Sigmoid colon (tissue), 7 donors: ENCODE data around the gene FN1. TPM values are rescaled to one million over a fixed set of nuclear protein-coding genes. Genes with fewer than 3 reads are reported as not detected.

Experiments used
- DNase-seq: peaks from one replicate; pipeline ENCODE4 v3.0.0-alpha.2; 2019
- H3K27ac ChIP-seq, 4 donors: fragments of 200-600 bp; sonication (generic); one replicate each; pipeline ENCODE4 v1.5.1; 2016 to 2019; ENCODE audit warnings: mild to moderate bottlenecking in 1 of 4
- H3K27me3 ChIP-seq, 3 donors: fragments of 200-600 bp; sonication (generic); one replicate each; pipeline ENCODE4 v1.5.1; 2019; ENCODE audit warnings: mild to moderate bottlenecking in 1 of 3
- H3K36me3 ChIP-seq, 4 donors: fragments of 200-600 bp; sonication (generic); one replicate each; pipeline ENCODE4 v1.5.1; 2016 to 2019
- H3K4me1 ChIP-seq, 4 donors: fragments of 200-600 bp; sonication (generic); one replicate each; pipeline ENCODE4 v1.5.1; 2017 to 2019
- H3K4me3 ChIP-seq, 4 donors: fragments of 200-600 bp; sonication (generic); one replicate each; pipeline ENCODE4 v1.5.1; 2017 to 2019; ENCODE audit warnings: mild to moderate bottlenecking in 2 of 4, moderate library complexity in 1 of 4
- H3K9me3 ChIP-seq, 4 donors: fragments of 200-600 bp in 3 of 4; sonication (generic) in 3 of 4; one replicate each; pipeline versions ENCODE4 v1.5.1 to v1.6.1; 2013 to 2019
- EP300 ChIP-seq, 4 donors: sonication (generic); formaldehyde crosslinking; IDR thresholded peaks; one replicate each; pipeline ENCODE4 v1.6.1; 2017; ENCODE audit warnings: antibody characterized with exemption in 4 of 4
- POLR2A ChIP-seq, 2 donors: fragments of 450-650 bp; IDR thresholded peaks; one replicate each; pipeline ENCODE4 v1.6.1; 2016; ENCODE audit warnings: antibody characterized with exemption in 2 of 2, mild to moderate bottlenecking in 2 of 2, moderate library complexity in 2 of 2
- POLR2AphosphoS5 ChIP-seq, 4 donors: sonication (generic); formaldehyde crosslinking; IDR thresholded peaks; one replicate each; pipeline ENCODE4 v1.6.1; 2017; ENCODE audit warnings: antibody characterized with exemption in 4 of 4
- WGBS, 2 donors: extraction: QIAGEN DNeasy Blood & Tissue Kit; methylation state at CpG; one replicate each; pipeline ENCODE4 v1.1.7; 2013; 5-methylcytosine and 5-hydroxymethylcytosine counted together
- intact Hi-C: fragments of 100-400 bp; cut with DNase I; formaldehyde crosslinking; loops from one replicate; pipeline ENCODE4 v1.15.1; 2023
- polyA plus RNA-seq, 3 donors: library from polyadenylated mRNA; stranded (reverse); fragments of 200-250 nt; gene quantifications; one replicate each; pipeline ENCODE4 v1.2.3, GENCODE V29; 2013
- total RNA-seq, 4 donors: library from RNA; depleted of rRNA; stranded (reverse); fragments of >200 nt; gene quantifications; one replicate each; pipeline ENCODE4 v1.1.0, GENCODE V29; 2016
- TF ChIP-seq, protein P1 (sequence below), 4 experiments: fragments of 450-650 bp in 3 of 4; fragments of 200-600 bp in 1 of 4; IDR thresholded peaks; one replicate each; pipeline ENCODE4 v1.5.1; 2016 to 2019; ENCODE audit warnings: antibody characterized with exemption in 4 of 4, mild to moderate bottlenecking in 3 of 4, moderate library complexity in 2 of 4
- donor health status: healthy with polysubstance abuse.
- donor health status: Bipolar disorder and iron deficiency.
- donor health status: healthy.

FN1 gene
- total and polyA plus RNA-seq, 7 donors: 13.6 to 3,059 (median 671) TPM

DNA sequence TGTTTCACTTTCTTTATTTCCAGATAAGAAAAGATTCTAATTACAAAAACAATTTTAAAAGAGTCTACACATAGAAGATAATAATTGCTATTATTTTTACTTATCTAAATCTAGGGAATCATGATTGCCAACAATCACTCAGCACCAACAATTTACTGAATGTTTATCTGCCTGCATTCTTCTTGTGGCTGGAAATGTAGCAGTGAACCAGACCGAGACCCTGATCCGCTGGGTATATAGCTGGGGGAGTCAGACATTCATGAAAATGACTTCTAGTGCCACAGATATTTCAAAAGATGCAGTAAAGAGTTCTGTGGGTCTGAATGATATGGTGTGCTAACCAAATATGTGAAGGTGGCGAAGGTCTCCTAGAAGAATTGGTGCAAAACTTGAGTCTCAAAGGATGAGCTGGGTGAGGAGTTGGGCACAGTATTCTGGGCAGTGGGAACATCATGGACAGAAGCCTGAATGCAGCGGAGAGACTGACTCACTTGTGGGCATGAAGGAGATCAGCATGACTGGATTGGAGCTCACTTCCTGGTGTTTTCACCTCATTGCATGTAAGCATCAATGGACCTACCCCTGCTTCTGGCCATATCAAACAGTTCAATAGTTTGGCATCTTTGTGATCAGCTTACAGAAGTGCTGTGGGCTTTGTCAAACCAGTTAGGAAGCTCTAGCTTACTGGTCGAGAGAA lies 26.1 kb upstream of the FN1 start:
- Histone ChIP-seq H3K4me1 (peaks cover 0 to 19% (median 8%) of the 10 kb centered on the region in 4 donors), H3K4me3 (no peak overlapping the region), H3K27ac (no peak overlapping the region), H3K36me3 (no peaks in the 10 kb centered on the region), H3K27me3 (no peaks in the 10 kb centered on the region), H3K9me3 (no peaks in the 10 kb centered on the region)
- intact Hi-C loops: no loop called here
- TF ChIP-seq, protein P1, sequence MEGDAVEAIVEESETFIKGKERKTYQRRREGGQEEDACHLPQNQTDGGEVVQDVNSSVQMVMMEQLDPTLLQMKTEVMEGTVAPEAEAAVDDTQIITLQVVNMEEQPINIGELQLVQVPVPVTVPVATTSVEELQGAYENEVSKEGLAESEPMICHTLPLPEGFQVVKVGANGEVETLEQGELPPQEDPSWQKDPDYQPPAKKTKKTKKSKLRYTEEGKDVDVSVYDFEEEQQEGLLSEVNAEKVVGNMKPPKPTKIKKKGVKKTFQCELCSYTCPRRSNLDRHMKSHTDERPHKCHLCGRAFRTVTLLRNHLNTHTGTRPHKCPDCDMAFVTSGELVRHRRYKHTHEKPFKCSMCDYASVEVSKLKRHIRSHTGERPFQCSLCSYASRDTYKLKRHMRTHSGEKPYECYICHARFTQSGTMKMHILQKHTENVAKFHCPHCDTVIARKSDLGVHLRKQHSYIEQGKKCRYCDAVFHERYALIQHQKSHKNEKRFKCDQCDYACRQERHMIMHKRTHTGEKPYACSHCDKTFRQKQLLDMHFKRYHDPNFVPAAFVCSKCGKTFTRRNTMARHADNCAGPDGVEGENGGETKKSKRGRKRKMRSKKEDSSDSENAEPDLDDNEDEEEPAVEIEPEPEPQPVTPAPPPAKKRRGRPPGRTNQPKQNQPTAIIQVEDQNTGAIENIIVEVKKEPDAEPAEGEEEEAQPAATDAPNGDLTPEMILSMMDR (IDR thresholded peaks at IDR 0.05): no peak
- no peak for TF ChIP-seq POLR2AphosphoS5 (IDR thresholded peaks at IDR 0.05)
- no peak for TF ChIP-seq POLR2A (IDR thresholded peaks at IDR 0.05)
- TF ChIP-seq EP300 (IDR thresholded peaks at IDR 0.05): no peak
- 90 to 93% methylated on average over 5 of the region's 5 CpGs for WGBS, 2 donors
- no peak for DNase-seq

DNA sequence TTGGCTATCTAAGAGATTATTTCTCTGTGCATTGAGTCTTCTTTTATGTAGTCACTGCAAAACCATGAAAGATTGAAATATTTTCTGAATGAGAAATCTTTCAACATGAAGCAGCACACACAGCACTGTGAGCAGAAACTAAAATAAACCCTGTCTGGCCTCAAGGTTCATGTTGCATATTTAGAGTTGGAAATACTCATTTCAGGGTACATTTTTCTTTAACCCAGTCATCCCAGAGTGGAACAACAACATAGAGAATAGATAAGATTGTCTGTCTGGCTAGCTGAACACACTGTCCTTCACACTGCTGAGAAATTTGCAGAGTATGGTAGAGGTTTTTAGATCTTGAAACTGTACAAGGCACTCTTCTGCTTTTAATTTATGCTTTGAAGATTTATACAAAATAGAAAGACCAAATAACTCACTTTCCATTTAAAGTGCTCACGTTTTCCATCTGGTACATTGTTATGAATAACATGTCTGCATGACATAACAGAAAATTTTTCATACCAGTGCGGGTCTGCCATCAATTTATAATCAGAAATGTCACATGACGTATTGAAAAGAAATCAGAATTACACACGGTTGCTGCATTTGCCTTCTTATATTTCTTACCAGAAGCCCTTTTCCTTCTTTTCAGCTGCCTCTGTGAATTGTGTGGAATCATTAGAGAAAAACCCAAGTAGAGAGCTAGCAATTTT lies 25.0 kb upstream of the FN1 start:
- intact Hi-C loops: no loop called here
- H3K9me3 ChIP-seq: no peaks in the 10 kb centered on the region
- H3K27ac ChIP-seq: peak overlapping the region in 3 of 4 donors; percentile 13 to 70 (median 60)
- no peaks in the 10 kb centered on the region for H3K36me3 ChIP-seq
- TF ChIP-seq POLR2A (IDR thresholded peaks at IDR 0.05) (no peak), POLR2AphosphoS5 (IDR thresholded peaks at IDR 0.05) (no peak), EP300 (IDR thresholded peaks at IDR 0.05) (no peak)
- TF ChIP-seq, protein P1 (IDR thresholded peaks at IDR 0.05): no peak
- peaks cover 0 to 19% (median 8%) of the 10 kb centered on the region in 4 donors for H3K4me1 ChIP-seq
- no peaks in the 10 kb centered on the region for H3K27me3 ChIP-seq
- no peak for DNase-seq
- 78 to 84% methylated on average over 4 of the region's 4 CpGs for WGBS, 2 donors
- no peak overlapping the region for H3K4me3 ChIP-seq

DNA sequence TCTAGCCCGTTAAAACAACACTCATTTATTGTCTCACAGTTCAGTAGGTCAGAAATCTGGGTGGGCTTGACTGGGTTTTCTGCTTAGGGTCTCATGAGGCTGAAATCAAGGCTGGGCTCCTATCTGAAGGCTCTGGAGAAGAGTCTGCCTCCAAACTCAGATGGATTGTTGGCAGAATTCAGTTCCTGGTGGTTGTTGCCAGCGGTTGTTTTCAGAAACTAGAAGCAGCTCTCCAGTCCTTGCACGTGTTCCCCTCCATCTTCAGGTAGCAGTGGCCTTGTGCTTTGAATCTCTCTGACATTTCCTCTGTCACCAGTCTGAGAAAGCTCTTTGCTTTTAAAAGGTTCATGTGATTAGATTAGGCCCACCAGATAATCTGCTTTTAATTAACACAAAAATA lies 20.1 kb upstream of the FN1 start:
- no peak overlapping the region for H3K4me3 ChIP-seq
- no peaks in the 10 kb centered on the region for H3K36me3 ChIP-seq
- no peak for DNase-seq
- WGBS, 2 donors: 89 to 94% methylated on average over 3 of the region's 3 CpGs
- H3K9me3 ChIP-seq: no peaks in the 10 kb centered on the region
- intact Hi-C loops: loop anchor here (5.0 kb wide), 2 partner anchors 166 to 461 kb away; no protein-coding TSS in a partner anchor
- no peaks in the 10 kb centered on the region for H3K27me3 ChIP-seq
- no peak overlapping the region for H3K27ac ChIP-seq
- H3K4me1 ChIP-seq: peaks cover 0 to 11% (median 6%) of the 10 kb centered on the region in 4 donors
- TF ChIP-seq POLR2AphosphoS5 (IDR thresholded peaks at IDR 0.05): no peak

DNA sequence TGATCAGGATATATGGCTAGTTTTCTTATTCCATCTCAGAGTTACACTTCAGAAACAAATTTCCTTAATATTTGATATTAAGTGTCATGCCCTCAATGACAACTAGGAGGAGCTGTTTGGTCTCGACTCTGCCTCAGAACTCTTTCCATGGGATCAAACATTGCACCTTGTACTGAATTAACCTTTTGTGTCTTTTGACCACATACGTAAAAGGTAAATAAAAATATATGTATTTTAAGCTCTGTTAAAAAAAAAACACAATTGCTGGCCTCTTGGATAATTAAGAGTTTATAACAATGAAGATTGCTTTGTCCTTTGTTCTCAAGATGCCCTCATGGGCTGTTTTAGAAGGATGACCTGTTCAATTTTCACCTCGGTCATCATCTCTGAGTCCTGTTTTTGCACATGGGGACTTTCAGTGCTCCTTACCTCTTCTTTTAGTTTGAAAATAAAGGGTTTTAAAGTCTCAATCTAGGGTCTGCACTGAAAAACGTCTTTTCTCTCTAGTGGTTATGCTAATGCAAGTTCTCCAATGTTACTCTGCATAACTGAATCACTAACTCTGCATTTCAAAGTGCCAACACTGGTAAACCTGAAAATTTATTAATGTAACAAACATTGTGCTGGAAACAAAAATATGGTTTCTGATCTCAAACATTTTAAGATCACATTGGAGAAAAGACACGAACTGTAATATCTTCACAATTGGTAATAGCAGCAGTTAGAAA lies 18.8 kb upstream of the FN1 start:
- TF ChIP-seq EP300 (IDR thresholded peaks at IDR 0.05): no peak
- TF ChIP-seq, protein P1 (IDR thresholded peaks at IDR 0.05): peak; percentile 30 to 73 (median 66)
- intact Hi-C loops: loop anchor here (5.0 kb wide), 2 partner anchors 168 to 463 kb away; no protein-coding TSS in a partner anchor

DNA sequence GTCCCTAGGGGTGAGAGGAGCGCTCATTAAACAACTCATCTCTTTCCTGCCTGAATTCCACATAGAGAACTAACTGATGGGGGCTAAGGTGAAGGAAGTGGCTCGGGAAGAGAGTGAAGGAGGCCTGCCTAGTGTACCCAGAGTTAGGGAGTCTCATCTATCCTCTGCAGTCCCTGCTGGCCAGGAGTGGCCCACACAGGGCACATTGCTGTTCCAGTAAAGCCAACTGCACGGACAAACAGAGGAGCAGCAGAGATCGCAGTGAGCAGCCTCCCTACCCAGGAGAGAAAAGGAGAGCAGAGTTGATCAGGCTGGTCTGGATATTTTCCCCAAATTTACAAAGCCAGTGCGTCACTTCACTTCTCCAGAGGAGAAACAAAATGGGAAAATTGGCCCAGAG lies 16.9 kb upstream of the FN1 start:
- Histone ChIP-seq H3K4me1 (no peaks in the 10 kb centered on the region), H3K9me3 (no peaks in the 10 kb centered on the region), H3K27me3 (no peaks in the 10 kb centered on the region), H3K27ac (no peak overlapping the region), H3K4me3 (no peak overlapping the region), H3K36me3 (no peaks in the 10 kb centered on the region)
- TF ChIP-seq POLR2AphosphoS5 (IDR thresholded peaks at IDR 0.05) (no peak), EP300 (IDR thresholded peaks at IDR 0.05) (no peak), POLR2A (IDR thresholded peaks at IDR 0.05) (no peak)
- TF ChIP-seq, protein P1 (IDR thresholded peaks at IDR 0.05): no peak
- no peak for DNase-seq
- intact Hi-C loops: no loop called here
- WGBS, 2 donors: 89 to 96% methylated on average over 5 of the region's 5 CpGs

More for the DNA sequence above, 18.8 kb upstream of the FN1 start:
- H3K9me3 ChIP-seq: no peaks in the 10 kb centered on the region
- H3K36me3 ChIP-seq: no peaks in the 10 kb centered on the region
- 52 to 59% methylated on average over 5 of the region's 5 CpGs for WGBS, 2 donors
- H3K27me3 ChIP-seq: no peaks in the 10 kb centered on the region
- DNase-seq: no peak
- H3K27ac ChIP-seq: no peak overlapping the region
- no peak overlapping the region for H3K4me3 ChIP-seq
- H3K4me1 ChIP-seq: no peaks in the 10 kb centered on the region
